Right ventricle myocardium superior (tissue), 1 donor: Measurements from ENCODE around the gene KRTAP4-12. TPM values are rescaled to one million over a fixed set of nuclear protein-coding genes. Genes with fewer than 3 reads are reported as not detected.
"Not testable (repeated sequence)": the region's sequence is repeated elsewhere in the genome, so short reads cannot be mapped to it uniquely, and the experiment has no call there.

ENCODE experiments used
- ATAC-seq: fragments of 200-7000 bp; cut with Tn5 transposase; one replicate; pipeline ENCODE4 v1.9.1; 2020; ENCODE audit warnings: mild to moderate bottlenecking; ENCODE audit not compliant: poor library complexity
- DNase-seq: peaks from one replicate; pipeline ENCODE4 v3.0.0-alpha.2; 2020
- intact Hi-C: fragments of 100-400 bp; cut with DNase I; formaldehyde crosslinking; loops from one replicate; pipeline ENCODE4 v1.11.2; 2022
- total RNA-seq: library from RNA; stranded (reverse); fragmentation: NEBNext Ultra II Directional; extraction: Animal tissue kit (Norgen Biotek cat#: 25700); gene quantifications from one replicate; pipeline ENCODE4 v1.2.1, GENCODE V29; 2021
- donor health status: DM: no; HTN: yes; CAD: no; lungs with severe emphysema.

Gene KRTAP4-12
- total RNA-seq, 1 donor from 2014 or later: not detected

DNA sequence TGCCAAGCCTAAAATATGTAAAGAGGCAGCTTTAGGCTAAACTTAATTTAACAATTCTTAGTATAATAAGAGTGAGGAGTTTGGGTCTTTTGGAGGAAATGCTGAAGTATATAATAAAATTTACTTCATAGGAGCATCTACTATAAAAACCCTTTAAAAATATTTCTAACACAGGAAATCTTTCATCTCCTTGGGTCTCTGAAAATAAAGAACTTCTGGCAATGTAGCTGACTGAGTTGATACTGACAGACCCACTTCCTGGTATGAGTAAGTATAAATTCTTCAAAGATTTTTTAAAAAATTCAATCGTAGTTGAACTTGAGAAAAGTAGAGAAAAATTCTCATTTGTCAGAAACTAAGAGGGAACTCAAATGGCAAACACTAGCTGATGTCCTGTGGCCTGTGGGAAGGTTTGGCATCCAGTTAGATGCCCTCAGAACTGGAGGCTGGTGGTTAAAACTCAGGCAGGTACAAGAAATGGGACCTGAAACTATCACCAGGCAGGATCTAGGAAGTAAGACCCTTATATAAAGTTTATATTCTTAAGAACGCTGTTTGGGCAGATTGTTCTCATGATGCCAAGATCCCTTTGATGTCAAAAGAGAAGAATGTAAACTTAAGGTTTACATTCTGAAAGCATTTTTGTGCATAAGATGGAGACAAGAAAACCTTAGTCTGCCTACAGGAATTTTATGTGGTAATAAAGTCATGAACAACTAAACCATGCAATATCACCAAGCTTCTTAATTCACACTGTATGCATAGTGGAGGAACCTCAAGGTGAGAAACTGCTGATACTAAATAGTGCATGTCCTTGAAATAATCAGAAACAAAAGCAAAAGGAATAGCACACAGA is 10.1 kb upstream of the KRTAP4-12 start:
- DNase-seq (no peak), ATAC-seq (no peak)
- intact Hi-C loops: no loop called here

DNA sequence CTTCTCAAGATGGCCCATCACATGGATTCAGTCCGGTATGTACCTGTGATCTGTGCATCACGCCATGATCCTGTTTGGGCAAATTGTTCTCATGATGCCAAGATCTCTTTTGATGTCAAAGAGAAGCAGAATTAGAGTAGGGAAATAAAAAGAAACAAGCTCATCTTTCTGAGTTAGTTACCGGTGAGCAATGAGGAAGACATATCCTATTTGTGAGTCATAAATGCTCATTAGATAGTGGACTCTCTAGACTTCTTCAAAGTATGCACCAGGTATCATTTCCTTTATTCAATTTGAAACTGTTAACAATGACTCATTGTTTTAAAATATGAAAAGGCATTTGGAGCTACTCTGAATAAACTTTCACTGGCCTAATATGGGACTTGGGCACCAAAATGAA is 8.0 kb upstream of the KRTAP4-12 start:
- intact Hi-C loops: no loop called here
- DNase-seq: no peak
- no peak for ATAC-seq

DNA sequence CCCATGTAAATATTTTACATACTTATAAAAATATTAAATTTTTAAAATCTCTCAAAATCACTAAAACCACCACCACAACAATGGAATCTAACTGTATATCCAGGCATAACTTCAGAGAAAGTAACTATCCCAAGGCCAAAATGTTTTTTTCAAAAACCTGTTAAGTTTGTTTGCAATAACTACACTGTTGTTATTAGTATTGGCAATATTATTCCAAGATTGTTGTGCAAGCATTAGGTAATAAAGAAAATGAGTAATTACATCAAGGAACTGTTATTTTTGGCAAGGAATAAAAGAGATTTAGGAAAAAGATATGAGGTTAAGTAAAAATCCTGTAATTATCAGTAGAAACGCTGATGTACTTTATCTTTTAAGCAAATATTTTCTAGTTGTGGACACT is 3.4 kb upstream of the KRTAP4-12 start:
- ATAC-seq: no peak

DNA sequence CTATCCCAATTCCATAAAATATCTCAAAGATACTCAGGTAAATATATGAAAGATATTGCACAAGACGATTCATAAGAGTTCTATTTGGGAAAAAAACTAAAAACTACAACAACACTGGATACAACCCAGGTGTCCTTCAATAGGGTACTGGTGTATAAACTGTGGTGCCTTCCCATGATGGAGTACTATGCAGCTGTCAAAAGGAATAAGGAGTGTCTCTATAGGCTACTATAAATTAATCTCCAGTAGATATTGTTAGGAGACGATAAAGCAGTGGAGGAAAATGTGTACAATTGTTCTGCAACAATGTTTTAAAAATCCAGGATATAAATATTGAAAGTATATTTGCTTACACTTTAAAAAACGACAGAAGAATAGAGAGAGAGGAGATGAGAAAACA is 2.4 kb upstream of the KRTAP4-12 start:
- intact Hi-C loops: no loop called here
- DNase-seq (no peak), ATAC-seq (no peak)

More for the DNA sequence above, 3.4 kb upstream of the KRTAP4-12 start:
- no peak for DNase-seq
- intact Hi-C loops: no loop called here

DNA sequence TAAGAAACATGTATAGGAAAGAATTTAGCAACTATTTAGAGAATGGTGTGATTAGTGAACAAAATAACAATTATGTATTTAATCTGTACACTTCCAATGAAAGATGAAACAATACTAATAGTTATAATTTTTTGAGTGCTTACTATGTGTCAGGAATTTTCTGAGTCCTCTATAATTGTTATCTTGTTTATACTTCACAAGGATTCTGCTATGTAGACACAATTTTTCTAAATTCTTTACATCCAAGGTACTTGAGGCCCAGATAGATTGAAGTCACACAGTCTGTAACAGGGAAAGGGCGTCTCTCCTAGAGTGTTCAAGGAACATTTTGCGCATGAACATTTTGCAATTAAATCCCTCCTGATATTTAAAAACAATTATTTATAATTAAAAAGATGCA is 1.1 kb upstream of the KRTAP4-12 start:
- intact Hi-C loops: no loop called here
- no peak for DNase-seq
- no peak for ATAC-seq

DNA sequence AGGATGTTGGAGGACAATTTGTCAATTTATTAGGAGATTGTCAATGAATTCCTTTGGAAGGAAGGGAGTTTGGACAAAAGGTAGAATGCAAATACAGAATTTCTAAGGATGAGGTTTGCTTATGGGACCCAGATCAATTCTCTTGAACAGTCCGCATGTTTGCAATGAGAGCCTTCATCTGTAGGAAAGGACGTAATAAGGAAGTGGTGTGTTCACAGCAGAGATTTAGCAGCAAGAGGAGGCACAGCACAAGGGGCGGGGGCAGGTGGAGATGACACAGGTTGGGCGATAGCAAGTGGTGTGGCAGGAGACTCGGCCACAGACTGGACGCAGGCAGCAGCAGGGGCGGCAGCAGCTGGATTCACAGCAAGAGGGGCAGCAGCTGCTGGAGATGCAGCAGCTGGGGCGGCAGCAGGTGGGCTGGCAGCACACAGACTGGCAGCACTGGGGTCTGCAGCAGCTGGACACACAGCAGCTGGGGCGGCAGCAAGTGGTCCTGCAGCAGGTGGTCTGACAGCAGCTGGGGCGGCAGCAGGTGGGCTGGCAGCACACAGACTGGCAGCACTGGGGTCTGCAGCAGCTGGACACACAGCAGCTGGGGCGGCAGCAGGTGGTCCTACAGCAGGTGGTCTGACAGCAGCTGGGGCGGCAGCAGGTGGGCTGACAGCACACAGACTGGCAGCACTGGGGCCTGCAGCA is 541 bp downstream of the KRTAP4-12 start:
- ATAC-seq, DNase-seq, intact Hi-C loops: not testable (repeated sequence)

DNA sequence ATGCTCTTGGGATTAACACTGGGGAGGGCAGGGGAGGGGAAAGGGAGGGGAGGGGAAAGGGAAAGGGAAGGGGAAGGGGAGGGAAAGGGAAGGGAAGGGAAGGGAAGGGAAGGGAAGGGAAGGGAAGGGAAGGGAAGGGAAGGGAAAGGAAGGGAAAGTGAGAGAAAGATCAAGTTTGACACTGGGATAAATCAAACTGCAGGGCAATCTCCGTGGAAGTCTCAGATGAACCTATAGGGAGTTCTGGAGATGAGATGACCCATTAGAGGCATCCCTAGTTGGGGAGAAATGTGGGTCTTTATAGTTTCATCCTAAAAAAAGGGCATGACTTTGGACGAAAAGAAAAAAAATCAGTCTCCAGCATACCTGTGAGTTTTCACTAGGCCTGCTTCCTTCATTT is 2.2 kb downstream of the KRTAP4-12 start:
- ATAC-seq: no peak
- intact Hi-C loops: no loop called here

DNA sequence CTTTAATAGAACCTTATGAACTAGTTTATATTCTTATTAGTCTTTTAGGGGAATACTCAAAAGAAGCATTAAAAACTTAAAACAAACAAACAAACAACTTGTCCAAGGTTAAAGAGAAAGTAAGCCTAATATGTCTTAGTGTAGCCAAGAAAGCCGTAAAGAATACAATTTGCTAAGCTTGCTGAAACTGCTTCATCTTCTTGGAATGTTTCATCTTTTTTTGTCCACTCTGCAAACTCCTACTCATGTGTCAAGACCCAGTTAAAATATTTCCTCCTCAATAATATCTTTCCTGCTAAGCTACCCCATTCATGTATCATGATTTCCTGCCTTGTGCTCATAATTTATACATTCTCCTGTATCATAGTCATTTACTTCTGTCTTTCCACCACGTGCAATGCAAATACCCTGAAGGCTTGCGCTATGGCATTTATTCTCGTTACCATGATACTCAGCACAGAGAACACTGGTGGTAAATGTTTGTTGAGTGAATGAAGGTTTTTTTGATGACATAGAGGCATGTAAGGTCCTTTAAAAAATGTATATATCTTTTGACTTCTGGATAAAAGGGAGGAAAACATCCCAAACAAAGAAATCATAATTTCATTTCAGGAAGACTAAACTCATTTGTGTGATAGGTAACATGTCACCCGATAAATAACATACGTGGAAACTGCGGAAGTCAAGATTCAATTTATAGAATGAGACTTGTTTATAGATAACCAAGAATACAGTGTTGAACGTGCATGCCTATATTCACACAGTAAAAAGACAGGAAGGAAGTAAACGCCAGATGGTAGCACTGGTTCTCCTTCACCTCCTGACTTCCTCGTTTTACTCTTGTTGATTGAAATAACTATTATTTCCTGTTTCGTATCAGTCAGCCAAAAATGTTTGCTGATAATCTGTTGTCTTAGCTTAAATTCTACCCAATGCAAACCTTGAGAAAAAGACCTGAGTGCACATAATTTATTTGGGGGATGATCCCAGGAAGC is 4.0 kb downstream of the KRTAP4-12 start:
- intact Hi-C loops: not testable (repeated sequence)

More for the DNA sequence above, 2.2 kb downstream of the KRTAP4-12 start:
- no peak for DNase-seq

DNA sequence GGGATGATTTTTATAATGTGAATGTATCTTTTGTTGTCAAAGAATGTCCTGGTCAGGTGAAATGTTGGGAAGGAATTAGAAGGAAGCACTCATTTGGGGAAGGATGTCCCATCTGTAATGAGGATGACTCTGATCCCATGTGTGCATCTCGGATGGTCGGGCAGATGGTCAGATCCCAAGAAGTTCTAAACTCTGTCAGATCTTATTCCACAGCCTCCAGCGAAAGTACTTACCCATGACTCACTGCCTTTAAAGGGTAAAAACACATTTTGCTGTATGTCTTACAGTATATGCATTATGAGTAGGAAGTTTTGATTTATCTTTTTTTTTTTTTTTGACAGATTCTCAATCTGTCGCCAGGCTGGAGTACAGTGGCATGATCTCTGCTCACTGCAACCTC is 5.3 kb downstream of the KRTAP4-12 start:
- ATAC-seq (no peak), DNase-seq (no peak)
- intact Hi-C loops: no loop called here

More for the DNA sequence above, 4.0 kb downstream of the KRTAP4-12 start:
- not testable (repeated sequence) for DNase-seq, ATAC-seq

DNA sequence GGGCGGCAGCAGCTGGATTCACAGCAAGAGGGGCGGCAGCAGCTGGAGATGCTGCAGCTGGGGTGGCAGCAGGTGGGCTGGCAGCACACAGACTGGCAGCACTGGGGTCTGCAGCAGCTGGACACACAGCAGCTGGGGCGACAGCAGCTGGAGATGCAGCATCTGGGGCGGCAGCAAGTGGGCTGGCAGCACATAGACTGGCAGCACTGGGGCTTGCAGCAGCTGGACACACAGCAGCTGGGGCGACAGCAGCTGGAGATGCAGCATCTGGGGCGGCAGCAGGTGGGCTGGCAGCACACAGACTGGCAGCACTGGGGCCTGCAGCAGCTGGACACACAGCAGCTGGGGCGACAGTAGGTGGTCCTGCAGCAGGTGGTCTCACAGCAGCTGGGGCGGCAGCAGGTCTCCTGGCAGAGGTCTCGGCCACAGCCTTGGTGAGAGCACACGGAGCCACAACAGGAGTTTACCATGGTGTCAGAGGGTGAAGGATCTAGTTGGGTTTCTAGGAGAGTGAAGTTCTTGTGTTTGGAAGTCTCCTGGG is 6.1 kb downstream of the KRTAP4-12 start, which contains the start of gene KRTAP4-11:
KRTAP4-11 (minus strand) TSS at position 528 of the 541 bp plus-strand sequence; CDS start at position 470, 58 bp downstream.
- intact Hi-C loops: not testable (repeated sequence)

DNA sequence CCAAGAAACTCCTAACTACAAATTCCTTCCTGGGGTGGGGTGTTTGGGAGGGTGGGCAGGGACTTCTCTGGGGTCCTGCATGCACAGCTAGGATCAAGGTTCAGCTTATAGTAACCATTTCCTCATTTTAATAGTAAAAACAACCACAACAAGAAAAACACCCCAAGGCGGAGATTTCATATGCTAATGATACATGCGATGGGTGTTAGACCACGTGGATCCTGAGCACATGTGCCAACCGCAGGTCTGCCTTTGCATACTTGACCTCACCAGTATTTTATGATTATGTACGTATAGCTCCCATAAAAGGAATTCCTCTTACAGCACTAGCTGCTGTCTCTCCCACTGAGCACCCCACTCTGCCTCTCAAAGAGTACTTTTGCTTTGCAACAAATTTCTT is 7.7 kb downstream of the KRTAP4-12 start:
- DNase-seq (no peak), ATAC-seq (no peak)
- intact Hi-C loops: no loop called here

More for the DNA sequence above, 6.1 kb downstream of the KRTAP4-12 start, which contains the start of gene KRTAP4-11:
- not testable (repeated sequence) for ATAC-seq, DNase-seq

DNA sequence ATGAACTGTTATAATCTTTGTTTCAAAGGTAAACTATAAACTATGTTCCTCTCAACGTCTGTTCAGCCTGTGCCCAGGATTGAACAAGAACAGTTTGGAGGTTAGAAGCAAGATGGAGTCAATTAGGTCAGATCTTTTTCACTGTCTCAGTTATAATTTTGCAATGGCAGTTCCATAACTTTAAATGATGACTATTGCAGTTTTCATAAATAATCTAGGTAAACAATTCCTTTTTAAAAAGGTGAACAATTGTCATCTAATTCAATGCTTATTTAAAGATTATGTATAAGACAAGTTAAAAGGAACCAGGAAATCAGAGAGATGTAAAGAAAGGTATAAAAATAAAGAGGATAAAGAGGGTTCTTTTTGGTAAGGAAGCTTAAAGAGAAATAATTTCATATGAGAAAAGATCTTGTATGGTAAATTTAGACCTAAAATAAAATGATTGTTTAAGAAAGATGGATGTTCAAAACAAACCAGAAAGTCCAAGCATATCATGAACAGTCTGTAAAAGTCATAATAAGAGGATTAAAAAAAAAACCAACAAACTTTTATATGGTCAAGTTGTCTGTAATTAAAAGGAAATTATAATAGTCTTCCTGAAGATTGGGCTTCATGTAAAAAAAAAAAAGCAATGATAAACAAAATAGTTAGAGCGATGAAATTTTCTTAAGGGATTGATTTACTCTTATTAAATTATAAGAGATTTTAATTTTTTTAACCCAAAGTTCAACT is 12.7 kb downstream of the KRTAP4-12 start:
- intact Hi-C loops: no loop called here
- ATAC-seq: no peak
- DNase-seq: no peak

DNA sequence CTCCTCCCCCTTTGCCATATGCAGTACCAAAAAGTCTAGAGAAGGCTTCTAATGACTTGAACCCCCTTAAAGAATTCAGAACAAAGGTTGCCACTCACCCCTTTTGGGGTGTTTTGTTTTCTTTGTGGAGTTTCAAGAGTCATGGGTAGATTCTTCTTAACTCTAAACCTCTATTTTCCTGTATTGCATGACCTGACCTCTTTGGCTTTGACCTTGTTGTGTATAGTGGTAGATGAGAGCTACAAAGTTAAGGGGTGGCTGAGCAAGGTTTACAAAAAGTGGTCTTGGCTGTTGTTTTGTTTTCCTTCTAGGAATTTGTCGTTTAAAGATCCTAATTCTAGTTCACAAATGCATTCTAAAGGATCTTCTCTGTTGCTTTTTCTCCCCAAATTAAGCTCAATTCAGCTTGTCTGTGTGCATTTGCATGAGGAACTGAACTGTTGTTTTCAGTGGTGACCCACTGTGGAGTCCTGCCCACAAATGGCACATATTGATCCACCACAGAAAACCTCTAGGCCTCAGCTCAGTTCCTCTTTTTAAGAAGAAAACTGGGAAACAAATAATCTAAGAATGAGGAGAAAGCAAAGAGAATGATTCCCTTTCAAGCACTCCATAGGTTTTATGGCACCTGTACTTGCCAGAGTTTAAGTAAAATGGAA is 15.1 kb downstream of the KRTAP4-12 start:
- intact Hi-C loops, DNase-seq, ATAC-seq: not testable (repeated sequence)

DNA sequence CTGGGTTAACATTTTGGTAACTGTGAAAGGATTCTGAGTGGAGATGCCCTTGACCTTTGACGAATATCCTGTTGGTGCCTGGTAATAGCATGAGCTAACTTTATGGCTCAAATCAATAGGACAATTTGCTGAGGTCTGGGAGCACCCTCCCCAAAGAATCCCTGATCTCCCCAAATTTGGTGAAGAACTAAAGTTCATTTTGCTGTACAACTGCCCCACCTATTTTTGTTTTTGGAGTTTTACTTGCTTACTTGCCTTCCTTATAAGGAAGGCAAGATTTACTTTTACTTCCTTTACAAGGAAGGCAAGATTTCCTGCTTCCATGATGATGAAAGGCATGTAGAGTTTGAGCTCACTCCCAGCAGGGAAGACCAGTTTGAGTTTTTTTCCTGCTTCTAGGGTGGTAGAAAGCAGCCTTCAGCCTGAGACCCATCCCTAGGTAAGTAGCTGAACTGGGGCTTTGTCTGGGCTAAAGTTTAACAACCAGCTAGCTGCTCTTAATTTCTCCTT is 16.0 kb downstream of the KRTAP4-12 start:
- intact Hi-C loops: no loop called here
- ATAC-seq (no peak), DNase-seq (no peak)

DNA sequence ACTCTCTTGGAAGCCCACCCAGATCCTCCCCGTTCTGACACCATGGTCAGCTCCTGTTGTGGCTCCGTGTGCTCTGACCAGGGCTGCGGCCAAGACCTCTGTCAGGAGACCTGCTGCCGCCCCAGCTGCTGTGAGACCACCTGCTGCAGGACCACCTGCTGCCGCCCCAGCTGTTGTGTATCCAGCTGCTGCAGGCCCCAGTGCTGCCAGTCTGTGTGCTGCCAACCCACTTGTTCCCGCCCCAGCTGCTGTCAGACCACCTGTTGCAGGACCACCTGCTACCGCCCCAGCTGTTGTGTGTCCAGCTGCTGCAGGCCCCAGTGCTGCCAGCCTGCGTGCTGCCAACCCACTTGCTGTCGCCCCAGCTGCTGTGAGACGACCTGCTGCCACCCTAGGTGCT is 18.6 kb downstream of the KRTAP4-12 start, which contains the start of gene KRTAP4-9:
KRTAP4-9 (plus strand) TSS at position 43 of the 400 bp plus-strand sequence; CDS start at position 43, 0 bp downstream.
- DNase-seq, ATAC-seq, intact Hi-C loops: not testable (repeated sequence)

DNA sequence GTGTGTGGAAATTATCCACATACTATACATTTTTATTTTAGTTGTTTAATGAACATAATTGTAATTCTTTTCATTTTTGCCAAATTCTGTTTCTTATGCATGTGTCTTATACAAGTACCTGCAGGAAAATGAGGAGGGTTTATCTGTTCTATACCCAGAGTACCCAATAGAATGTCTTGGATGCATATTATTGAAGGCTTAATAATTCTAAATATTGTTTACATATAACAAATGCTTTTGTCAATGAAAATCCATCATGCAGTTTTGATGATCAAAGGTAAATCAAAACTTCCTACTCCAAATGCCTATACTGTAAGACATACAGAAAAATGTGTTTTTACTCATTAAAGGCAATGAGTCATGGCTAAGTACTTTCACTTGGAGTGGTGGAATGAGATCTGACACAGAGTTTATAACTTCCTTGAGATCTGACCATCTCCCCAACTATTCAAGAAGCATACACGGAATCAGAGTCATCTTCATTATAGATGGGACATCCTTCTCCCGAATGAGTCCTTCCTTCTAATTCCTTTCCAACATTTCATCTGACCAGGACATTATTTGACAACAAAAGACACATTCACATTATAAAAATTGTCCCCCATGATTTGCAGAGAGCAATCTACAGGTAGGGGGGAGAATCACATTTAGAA is 19.5 kb downstream of the KRTAP4-12 start:
- ATAC-seq, DNase-seq, intact Hi-C loops: not testable (repeated sequence)
